Measurements from ENCODE around the gene TP53.
"Not testable (repeated sequence)": the region's sequence is repeated elsewhere in the genome, so short reads cannot be mapped to it uniquely, and the experiment has no call there.

The TP53 gene

DNA sequence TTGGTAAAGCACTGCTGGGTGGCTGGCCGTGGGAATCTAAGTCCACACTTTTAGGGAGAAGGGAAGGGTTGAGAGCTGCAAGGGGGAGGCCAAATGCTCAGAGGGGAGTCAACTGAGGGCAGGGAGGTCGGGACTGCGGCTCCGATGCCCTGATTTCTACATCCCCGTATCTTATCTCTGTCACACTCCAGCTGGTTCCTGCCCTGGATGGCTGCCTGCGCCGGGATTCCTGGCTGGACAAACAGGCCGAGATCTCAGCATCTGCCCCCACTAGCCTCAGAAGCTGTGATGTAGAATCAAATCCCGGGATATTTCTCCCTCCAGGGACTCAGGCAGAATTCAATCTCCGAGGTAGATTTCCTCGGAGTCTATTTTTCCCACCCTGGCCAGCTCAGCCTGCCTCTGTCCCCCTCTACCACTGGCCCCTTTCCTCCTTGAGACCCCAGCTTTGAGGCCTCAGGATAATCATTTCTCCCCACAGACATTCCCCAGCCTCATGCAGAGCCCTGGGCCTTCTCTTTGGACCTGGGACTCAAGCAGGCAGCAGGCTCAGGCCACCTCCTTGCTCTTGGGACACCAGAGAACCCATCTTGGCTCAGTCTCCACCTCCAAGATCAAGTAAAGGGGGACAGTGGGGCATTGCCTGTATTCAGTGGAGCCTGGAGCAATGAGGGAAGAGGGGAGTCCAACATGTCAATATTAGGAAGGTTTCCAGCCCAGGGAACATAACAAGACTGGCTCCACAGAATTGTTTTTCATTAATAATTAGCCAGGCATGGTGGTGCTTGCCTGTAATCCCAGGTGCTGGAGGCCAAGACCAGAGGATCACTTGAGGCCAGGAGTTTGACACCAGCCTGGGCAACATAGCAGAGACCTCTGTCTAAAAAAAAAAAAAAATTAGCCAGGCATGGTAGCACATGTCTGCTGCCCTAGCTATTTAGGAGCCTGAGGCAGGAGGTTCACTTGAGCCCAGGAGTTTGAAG, 55.6 kb downstream of the TP53 start:
- no peak for DNase-seq (ENCODE audit: low spot score)

DNA sequence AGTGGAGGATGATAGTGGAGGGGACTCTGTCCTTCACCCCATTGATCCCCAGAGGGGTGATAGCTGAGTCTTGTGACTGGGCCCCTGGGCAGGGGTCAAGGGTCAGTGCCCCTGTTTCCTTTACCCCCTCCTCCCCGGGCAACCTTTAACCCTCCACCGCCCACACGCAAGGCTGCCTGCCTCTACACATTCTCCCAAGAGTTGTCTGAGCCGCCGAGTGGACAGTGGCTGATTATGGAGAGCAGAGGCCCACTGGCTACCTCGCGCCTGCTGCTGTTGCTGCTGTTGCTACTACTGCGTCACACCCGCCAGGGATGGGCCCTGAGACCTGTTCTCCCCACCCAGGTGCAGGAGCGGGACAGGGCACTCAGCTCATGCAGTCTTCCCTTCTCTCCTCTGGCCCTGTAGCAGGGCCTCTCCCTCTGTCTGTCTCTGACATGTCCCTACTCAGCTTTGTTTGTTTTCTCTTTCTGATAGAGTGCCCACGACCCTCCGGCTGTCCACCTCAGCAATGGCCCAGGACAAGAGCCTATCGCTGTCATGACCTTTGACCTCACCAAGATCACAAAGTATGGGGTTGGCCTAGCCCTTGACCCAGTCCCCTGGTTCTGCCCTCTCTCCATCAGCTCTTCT, 57.2 kb downstream of the TP53 start, which contains the start of gene SHBG:
SHBG (plus strand) TSS at position 197 of the 633 bp plus-strand sequence; CDS start at position 235, 38 bp downstream.
- DNase-seq (ENCODE audit: low spot score), result no peak

DNA sequence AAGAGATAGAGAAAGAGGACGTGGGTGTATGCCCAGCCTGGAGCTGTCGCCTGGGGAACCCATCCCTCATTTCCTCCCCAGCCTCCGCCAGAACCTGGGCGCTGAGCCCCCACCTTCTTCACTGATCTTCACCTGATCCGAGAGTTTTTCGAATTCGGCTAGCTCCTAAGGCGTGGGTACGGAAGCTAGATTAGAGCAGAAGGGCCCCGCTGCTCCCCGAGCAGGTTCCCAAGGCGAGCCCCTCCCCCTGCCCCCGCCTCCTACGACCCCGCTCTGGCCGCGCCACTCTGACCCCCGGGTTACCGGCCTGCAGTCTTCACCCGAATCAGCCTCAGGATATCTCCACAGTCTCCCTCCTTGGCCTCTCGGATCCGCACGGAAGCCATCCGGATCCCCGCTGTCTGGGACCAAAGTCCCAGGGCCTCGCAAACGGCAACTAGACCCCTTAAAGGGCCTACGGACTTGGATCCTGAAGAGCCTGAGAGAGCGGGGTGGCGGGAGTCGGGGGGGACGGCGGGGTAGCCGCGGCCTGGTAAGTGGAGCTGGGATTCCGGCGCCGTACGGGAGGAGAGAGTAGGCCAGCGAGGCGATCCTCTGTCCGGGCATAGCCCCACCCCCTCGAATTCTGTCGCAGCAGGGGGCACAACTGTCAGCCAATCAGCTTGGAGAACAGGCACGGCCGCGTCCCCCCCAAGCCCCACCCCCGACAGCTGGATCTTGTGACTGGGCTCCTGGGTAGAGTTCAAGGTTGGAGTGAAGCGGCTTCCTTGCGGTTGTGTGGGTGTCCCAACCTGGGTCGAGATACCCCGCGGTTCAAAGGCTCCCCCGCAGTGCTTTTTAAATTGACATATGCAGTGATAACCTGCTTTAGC, 59.8 kb downstream of the TP53 start, which contains the start of gene SAT2:
SAT2 (minus strand) TSS at position 572 of the 872 bp plus-strand sequence; CDS start at position 386, 186 bp downstream.
- DNase-seq (ENCODE audit: low spot score), result peak; percentile 85

DNA sequence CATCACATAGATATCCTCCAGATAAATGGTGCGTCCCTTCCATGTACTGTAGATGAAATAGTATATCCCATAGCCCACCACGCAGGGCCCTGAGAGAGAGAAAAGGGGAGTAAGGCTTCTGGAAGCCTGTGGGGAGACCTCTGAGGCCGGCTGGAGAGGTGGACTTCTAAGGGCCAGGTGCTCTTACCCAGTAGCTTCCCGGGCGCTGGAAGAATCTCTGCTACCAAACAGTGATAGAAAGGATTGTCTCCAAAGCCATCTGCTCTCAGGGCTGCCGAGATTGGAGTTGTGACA, 60.4 kb downstream of the TP53 start:
- no peak for DNase-seq (ENCODE audit: low spot score)

DNA sequence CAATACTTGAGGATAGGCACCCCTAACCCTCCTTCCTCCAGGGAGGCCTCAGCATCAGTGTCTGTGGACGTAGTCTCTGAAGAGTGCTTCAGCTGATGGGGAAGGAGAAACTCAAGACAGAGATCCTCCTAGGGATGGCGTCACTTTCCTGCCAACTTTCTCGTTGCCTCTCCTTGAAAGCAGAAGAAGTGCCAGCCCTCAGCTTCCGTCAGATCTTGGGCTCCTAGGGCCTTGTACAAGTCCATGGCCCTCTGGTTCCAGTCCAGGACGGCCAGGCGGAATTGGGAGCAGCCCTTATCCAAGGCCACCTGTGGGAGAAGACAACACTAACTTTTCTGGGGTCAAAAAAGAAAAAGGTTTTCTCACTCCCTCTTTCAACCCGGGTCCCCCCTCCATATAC, 61.0 kb downstream of the TP53 start:
- no peak for DNase-seq (ENCODE audit: low spot score)

DNA sequence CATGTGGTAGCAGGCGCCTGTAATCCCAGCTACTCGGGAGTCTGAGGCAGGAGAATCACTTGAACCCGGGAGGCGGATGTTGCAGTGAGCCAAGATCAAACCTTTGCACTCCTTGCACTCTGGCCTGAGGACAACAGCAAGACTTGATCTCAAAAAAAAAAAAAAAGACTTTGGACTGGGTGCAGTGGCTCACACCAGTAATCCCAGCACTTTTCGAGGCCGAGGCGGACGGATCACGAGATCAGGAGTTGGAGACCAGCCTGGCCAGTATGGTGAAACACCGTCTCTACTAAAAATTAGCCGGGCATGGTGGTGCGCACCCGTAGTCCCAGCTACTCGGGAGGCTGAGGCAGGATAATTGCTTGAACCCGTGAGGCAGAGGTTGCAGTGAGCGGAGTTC, 61.5 kb downstream of the TP53 start:
- not testable (repeated sequence) for DNase-seq (ENCODE audit: low spot score)

DNA sequence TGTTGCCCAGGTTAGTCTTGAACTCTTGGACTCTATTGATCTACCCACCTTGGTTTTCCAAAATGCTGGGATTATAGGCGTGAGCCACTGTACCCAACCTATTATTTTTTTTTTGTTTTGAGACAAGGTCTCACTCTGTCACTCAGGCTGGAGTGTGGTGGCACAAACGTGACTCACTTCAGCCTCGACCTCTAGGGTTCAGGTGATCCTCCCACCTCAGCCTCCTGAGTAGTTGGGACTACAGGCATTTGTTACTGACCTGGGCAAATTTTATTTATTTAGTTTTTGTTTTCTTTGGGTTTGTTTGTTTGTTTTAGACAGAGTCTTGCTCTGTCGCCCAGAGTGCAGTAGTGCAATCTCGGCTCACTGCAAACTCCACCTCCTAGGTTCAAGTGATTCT, 63.6 kb downstream of the TP53 start:
- no peak for DNase-seq (ENCODE audit: low spot score)

DNA sequence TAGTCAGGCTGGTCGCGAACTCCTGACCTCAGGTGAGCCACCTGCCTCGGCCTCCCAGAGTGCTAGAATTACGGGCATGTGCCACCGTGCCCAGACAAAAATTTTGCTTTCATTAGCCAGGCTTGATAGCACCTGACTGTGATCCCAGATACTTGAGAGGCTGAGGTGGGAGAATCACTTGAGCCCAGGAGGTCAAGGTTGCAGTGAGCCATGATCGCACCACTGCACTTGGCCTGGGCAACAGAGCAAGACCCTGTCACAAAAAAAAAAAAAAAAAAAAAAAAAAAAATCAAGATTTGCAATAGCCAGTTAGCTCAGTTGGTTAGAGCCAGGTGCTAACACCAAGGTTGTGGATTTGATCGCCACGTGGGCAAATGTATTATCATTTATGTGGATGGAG, 66.5 kb downstream of the TP53 start:
- DNase-seq (ENCODE audit: low spot score), result no peak

DNA sequence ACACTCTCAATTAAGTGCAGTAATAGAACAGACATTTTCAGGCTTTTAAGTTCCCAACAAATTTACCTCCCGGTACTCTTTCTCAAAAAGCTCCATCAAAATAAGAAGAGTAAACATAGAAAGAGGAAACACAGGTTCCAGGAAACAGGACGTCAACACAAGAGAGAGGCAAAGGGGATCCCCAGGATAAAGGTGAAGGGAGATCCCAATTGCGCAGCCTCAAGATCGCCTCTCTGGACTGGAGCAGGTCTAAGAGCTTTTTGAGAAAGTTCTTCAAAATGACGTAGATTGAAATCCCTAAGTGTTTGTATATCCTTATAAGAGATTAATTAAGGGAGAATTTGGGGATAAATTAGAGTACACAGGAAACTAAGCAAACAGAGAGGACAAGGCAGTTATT, 68.7 kb downstream of the TP53 start:
- DNase-seq (ENCODE audit: low spot score), result no peak
